Endothelial cell of umbilical vein (primary cell): ENCODE data around the gene SGMS2. TPM values are rescaled to one million over a fixed set of nuclear protein-coding genes. Genes with fewer than 3 reads are reported as not detected.
"Not testable (repeated sequence)": the region's sequence is repeated elsewhere in the genome, so short reads cannot be mapped to it uniquely, and the experiment has no call there.

ENCODE experiments used
- BruUV-seq: library from RNA; stranded (reverse); fragments of 400-500 nt; replicated peaks from 2 replicates; lab custom pipeline; 2021; lab: Mats Ljungman, UMichigan
- CTCF ChIA-PET: fragments of 300-600, 350-600 bp; sonication (Branson Sonifier 250); formaldehyde crosslinking; loops from one replicate; lab custom pipeline; 2021; ENCODE audit warnings: antibody characterized with exemption, inconsistent platforms; lab: Charles Lee
- POLR2A ChIA-PET: fragments of 300-600, 350-600 bp; sonication (Branson Sonifier 250); formaldehyde crosslinking; loops from one replicate; lab custom pipeline; 2021; ENCODE audit warnings: antibody characterized with exemption, inconsistent platforms; lab: Charles Lee
- DNase-seq: peaks from one replicate; pipeline ENCODE4 v3.0.0-alpha.2; 2011; ENCODE audit warnings: low read depth, low spot score
- FAIRE-seq: peaks from 2 replicates; lab custom pipeline; 2011; peaks lifted over from hg19 to GRCh38; lab: Jason Lieb, UNC
- H2AFZ ChIP-seq: 2 replicates; pipeline ENCODE4 v1.6.0; 2012; ENCODE audit warnings: low read depth, low read length, control low read depth, inconsistent platforms
- H3K27ac ChIP-seq: 2 replicates; pipeline ENCODE4 v1.5.1; 2011; ENCODE audit warnings: low read depth, mild to moderate bottlenecking, control low read depth, low read length, moderate library complexity; ENCODE audit not compliant: insufficient read depth
- H3K27me3 ChIP-seq, 2 experiments: 2 replicates each; pipeline versions ENCODE4 v1.6.0 to v1.6.1; 2011; ENCODE audit warnings: low read length in 2 of 2, mixed read lengths in 1 of 2; ENCODE audit not compliant: control insufficient read depth in 2 of 2, insufficient read depth in 2 of 2
- H3K36me3 ChIP-seq, 2 experiments: 2 replicates in 1 of 2; 3 replicates in 1 of 2; pipeline ENCODE4 v1.5.1; 2011; ENCODE audit warnings: low read length in 2 of 2, mild to moderate bottlenecking in 1 of 2, moderate library complexity in 1 of 2; ENCODE audit not compliant: control insufficient read depth in 2 of 2, insufficient read depth in 2 of 2; ENCODE audit errors: extremely low read depth in 1 of 2
- H3K4me1 ChIP-seq: 3 replicates; pipeline ENCODE4 v1.5.1; 2011; ENCODE audit warnings: mild to moderate bottlenecking, low read length; ENCODE audit not compliant: control insufficient read depth, insufficient read depth; ENCODE audit errors: extremely low read depth
- H3K4me2 ChIP-seq: 2 replicates; pipeline ENCODE4 v1.6.1; 2011; ENCODE audit warnings: low read length, control low read depth, mixed read lengths; ENCODE audit not compliant: insufficient read depth
- H3K4me3 ChIP-seq, 3 experiments: fragments of 200-600 bp in 1 of 3; sonication (generic), shearing (Covaris generic) in 1 of 3; replicated peaks in 1 of 3; 2 replicates each; pipeline ENCODE4 v1.5.1; 2011 to 2016; ENCODE audit warnings: control low read depth in 3 of 3, low read length in 3 of 3, mild to moderate bottlenecking in 2 of 3, inconsistent platforms in 1 of 3, low read depth in 1 of 3, moderate library complexity in 1 of 3; ENCODE audit not compliant: insufficient read depth in 1 of 3
- H3K79me2 ChIP-seq: 2 replicates; pipeline ENCODE4 v1.6.0; 2012; ENCODE audit warnings: low read length, inconsistent platforms; ENCODE audit not compliant: control insufficient read depth, insufficient read depth
- H3K9ac ChIP-seq: replicated peaks from 2 replicates; pipeline ENCODE3; 2011; ENCODE audit warnings: low read length, control low read depth; ENCODE audit not compliant: insufficient read depth; ENCODE audit errors: extremely low read depth
- H3K9me1 ChIP-seq: replicated peaks from 3 replicates; pipeline ENCODE4 v1.6.0; 2011; ENCODE audit warnings: mild to moderate bottlenecking, low read length; ENCODE audit not compliant: control insufficient read depth, insufficient read depth; ENCODE audit errors: extremely low read depth
- H3K9me3 ChIP-seq: replicated peaks from 2 replicates; pipeline ENCODE4 v1.5.1; 2012; ENCODE audit warnings: low read length, inconsistent platforms; ENCODE audit not compliant: control insufficient read depth, insufficient read depth
- H4K20me1 ChIP-seq: replicated peaks from 2 replicates; pipeline ENCODE3; 2011; ENCODE audit warnings: mild to moderate bottlenecking, low read length; ENCODE audit not compliant: control insufficient read depth, insufficient read depth; ENCODE audit errors: extremely low read depth
- POLR2A ChIP-seq: IDR thresholded peaks from 2 replicates; pipeline ENCODE4 v1.6.1; 2012; ENCODE audit warnings: low read depth, mild to moderate bottlenecking, control low read depth, low read length
- POLR2AphosphoS5 ChIP-seq: IDR thresholded peaks from 2 replicates; pipeline ENCODE4 v1.6.1; 2012; ENCODE audit warnings: low read depth, mild to moderate bottlenecking, control low read depth, low read length, moderate library complexity; ENCODE audit not compliant: insufficient read depth
- dilution Hi-C: fragments of 300-500 bp; cut with MboI; formaldehyde crosslinking; loops from one replicate; pipeline ENCODE4 v1.15.0; 2019; ENCODE audit warnings: low sequenced_read_pairs; ENCODE audit not compliant: extremely low pct_ligation_motif_present
- intact Hi-C: fragments of 100-400 bp; cut with micrococcal nuclease; formaldehyde crosslinking; loops from one replicate; pipeline ENCODE4 v1.10.0; 2022
- polyA plus RNA-seq, 4 experiments: library from polyadenylated mRNA; depleted of rRNA in 3 of 4; stranded (reverse) in 3 of 4; unstranded in 1 of 4; fragments of >200 nt; gene quantifications; 2 replicates each; pipeline versions ENCODE4 v1.2.1 to v1.2.3, GENCODE V29; 2011 to 2012; ENCODE audit warnings: missing spikeins in 1 of 4
- total RNA-seq: library from RNA; stranded (reverse); gene quantifications from 2 replicates; pipeline ENCODE4 v1.2.3, GENCODE V29; 2021
- TF ChIP-seq, protein P1 (sequence below): IDR thresholded peaks from 2 replicates; pipeline ENCODE4 v1.6.1; 2011; ENCODE audit not compliant: insufficient read depth, insufficient read length

The SGMS2 gene
- total and polyA plus RNA-seq, 2 donors (not counting 3 experiments of a cell fraction or from before 2014, with no cell fraction given) = 33.0 to 33.2 TPM

DNA sequence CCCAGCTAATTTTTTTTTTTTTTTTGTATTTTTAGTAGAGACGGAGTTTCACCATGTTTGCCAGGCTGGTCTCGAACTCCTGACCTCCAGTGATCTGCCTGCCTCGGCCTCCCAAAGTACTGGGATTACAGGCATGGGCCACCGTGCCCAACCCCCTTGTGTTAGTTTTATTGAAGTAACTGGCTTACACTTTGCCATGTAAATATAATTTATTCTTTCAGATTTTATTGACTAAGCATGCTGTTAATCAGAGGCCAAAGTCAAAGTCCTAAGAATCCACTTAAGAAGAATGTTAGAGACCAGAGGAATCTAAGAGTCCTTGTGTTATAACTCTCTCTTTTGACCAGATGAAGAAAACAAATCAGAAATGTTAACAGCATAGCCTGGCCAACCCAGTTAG is 102.1 kb downstream of the SGMS2 start:
- H3K79me2 ChIP-seq, H3K4me2 ChIP-seq, H3K9me3 ChIP-seq, H3K9ac ChIP-seq, intact Hi-C loops, H3K9me1 ChIP-seq, CTCF ChIA-PET, BruUV-seq, H3K27me3 ChIP-seq, POLR2A ChIA-PET, H3K4me3 ChIP-seq, H2AFZ ChIP-seq, FAIRE-seq, H4K20me1 ChIP-seq, H3K27ac ChIP-seq, H3K36me3 ChIP-seq, DNase-seq, dilution Hi-C loops: not testable (repeated sequence)
- H3K4me1 ChIP-seq = peaks cover 11% of the 10 kb centered on the region

DNA sequence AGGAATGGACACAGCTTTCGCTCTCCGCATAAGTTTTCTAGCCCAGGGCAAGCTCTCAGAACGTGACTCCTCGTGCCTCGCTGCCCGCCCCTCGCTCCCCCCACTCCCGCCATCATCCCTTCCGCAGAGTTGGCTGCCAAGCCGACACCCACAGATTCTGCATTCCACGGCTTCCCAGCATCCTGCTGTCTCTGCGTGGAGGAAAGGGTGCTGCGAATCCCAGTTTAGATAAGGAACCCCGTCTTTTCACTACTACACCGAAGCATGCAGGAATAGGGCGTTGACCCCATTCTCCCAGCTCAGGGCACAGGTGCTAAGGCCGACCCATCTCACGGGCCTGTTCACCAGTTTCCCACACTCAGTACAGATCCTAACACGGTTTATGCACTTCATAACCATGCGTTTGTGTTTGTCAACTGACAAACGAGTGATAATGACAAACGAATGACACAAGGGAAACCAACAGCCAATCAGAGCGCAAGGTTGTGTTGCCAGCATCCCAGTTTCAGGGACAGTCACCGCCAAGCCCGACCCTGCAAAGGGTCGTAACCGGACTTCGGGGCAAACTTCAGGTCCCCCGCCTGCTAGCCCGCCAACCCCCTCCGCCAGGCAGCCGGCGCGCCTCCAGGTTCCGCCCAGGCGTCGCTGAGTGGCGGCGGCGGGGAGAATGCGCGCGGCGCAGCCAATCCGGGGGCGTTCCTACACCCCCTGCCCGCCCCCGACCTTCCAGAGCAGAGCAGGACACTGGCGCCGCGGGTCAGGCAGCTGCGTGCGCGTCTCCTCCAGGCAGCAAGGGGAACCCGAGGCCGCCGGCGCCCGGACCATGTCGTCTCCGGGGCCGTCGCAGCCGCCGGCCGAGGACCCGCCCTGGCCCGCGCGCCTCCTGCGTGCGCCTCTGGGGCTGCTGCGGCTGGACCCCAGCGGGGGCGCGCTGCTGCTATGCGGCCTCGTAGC is 106.4 kb downstream of the SGMS2 start, which contains the start of gene CYP2U1:
Gene CYP2U1, plus strand, starts transcription at position 729 of the 954 bp plus-strand sequence. Its CDS starts 95 bp downstream, at position 824.
- peak; percentile 84 for FAIRE-seq
- ChIA-PET POLR2A (no interaction called here), CTCF (interaction anchor here (0.7 to 1.4 kb wide), 6 partner anchors 10 to 173 kb away, joined by 3 to 5 read pairs (median 3); partner anchors contain the start of gene HADH)
- dilution Hi-C loops = no loop called here
- no peaks in the 10 kb centered on the region for H3K79me2 ChIP-seq
- H3K4me2 ChIP-seq = peak within 1 kb of the TSS; percentile 90
- peak; percentile 87 for DNase-seq
- H3K27me3 ChIP-seq = no peaks in the 10 kb centered on the region
- intact Hi-C loops = loop anchor here (1.0 kb wide), 2 partner anchors 59 to 107 kb away; partner anchors contain the start of gene SGMS2
- H2AFZ ChIP-seq = peak within 1 kb of the TSS; percentile 98
- peak; percentile 33 for TF ChIP-seq POLR2AphosphoS5
- TF ChIP-seq POLR2A = no peak
- TF ChIP-seq, protein P1, sequence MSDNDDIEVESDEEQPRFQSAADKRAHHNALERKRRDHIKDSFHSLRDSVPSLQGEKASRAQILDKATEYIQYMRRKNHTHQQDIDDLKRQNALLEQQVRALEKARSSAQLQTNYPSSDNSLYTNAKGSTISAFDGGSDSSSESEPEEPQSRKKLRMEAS = peak; percentile 1
- H3K36me3 ChIP-seq = no peaks in the 10 kb centered on the region
- peak within 1 kb of the TSS; percentile 22 to 76 (median 73) for H3K4me3 ChIP-seq
- H3K9me3 ChIP-seq = no peaks in the 10 kb centered on the region
- no TSS peak for BruUV-seq
- H3K9ac ChIP-seq = peak within 1 kb of the TSS; percentile 65
- no peaks in the 10 kb centered on the region for H3K9me1 ChIP-seq
- peaks cover 16% of the 10 kb centered on the region for H3K4me1 ChIP-seq
- H4K20me1 ChIP-seq = no peaks in the 10 kb centered on the region
- H3K27ac ChIP-seq = peak within 1 kb of the TSS; percentile 12
